ENCODE data around the gene EML3. TPM values are rescaled to one million over a fixed set of nuclear protein-coding genes. Genes with fewer than 3 reads are reported as not detected.

EML3 gene
- total RNA-seq, 1 experiment from 2014 or later, result 43.7 TPM

DNA sequence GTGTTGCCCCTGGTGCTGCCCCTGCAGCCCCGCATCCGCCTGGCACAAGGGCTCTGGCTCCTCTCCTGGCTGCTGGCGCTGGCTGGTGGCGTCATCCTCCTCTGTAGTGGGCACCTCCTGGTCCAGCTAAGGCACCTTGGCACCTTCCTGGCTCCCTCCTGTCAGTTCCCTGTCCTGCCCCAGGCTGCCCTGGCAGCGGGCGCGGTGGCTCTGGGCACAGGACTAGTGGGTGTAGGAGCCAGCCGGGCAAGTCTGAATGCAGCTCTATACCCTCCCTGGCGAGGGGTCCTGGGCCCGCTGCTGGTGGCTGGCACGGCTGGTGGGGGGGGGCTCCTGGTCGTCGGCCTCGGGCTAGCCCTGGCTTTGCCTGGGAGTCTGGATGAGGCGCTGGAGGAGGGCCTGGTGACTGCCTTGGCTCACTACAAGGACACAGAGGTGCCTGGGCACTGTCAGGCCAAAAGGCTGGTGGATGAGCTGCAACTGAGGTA lies 760 bp upstream of the EML3 start:
- H3K9me3 Mint-ChIP-seq (ENCODE audit: unreplicated experiment), result no peaks in the 10 kb centered on the region
- H3K4me1 Mint-ChIP-seq (ENCODE audit: insufficient read depth, unreplicated experiment), result peaks cover 10% of the 10 kb centered on the region
- no peak for DNase-seq (ENCODE audit: unreplicated experiment)
- peak overlapping the region; percentile 39 for H3K4me3 Mint-ChIP-seq (ENCODE audit: unreplicated experiment)
- ChIA-PET CTCF (interaction anchor here (0.6 to 4.2 kb wide), 8 partner anchors 9 to 220 kb away, joined by 3 to 39 read pairs (median 3); partner anchors contain the start of gene TUT1), POLR2A (interaction anchor here (0.6 to 8.4 kb wide), 12 partner anchors 8 to 1073 kb away, joined by 3 to 98 read pairs (median 4); partner anchors contain the start of genes B3GAT3, C11orf98, CSKMT and MTA2)
- TF ChIP-seq, protein P1, sequence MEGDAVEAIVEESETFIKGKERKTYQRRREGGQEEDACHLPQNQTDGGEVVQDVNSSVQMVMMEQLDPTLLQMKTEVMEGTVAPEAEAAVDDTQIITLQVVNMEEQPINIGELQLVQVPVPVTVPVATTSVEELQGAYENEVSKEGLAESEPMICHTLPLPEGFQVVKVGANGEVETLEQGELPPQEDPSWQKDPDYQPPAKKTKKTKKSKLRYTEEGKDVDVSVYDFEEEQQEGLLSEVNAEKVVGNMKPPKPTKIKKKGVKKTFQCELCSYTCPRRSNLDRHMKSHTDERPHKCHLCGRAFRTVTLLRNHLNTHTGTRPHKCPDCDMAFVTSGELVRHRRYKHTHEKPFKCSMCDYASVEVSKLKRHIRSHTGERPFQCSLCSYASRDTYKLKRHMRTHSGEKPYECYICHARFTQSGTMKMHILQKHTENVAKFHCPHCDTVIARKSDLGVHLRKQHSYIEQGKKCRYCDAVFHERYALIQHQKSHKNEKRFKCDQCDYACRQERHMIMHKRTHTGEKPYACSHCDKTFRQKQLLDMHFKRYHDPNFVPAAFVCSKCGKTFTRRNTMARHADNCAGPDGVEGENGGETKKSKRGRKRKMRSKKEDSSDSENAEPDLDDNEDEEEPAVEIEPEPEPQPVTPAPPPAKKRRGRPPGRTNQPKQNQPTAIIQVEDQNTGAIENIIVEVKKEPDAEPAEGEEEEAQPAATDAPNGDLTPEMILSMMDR (IDR thresholded peaks at IDR 0.05; ENCODE audit: unreplicated experiment), result no peak
- intact Hi-C loops (cut with micrococcal nuclease), result loop anchor here (2.0 to 5.0 kb wide), 4 partner anchors 21 to 81 kb away; partner anchors contain the start of genes EEF1G and GANAB
- H3K27ac Mint-ChIP-seq (ENCODE audit: low read depth, unreplicated experiment), result no peak overlapping the region
- H3K27me3 Mint-ChIP-seq (ENCODE audit: insufficient read depth, unreplicated experiment), result no peaks in the 10 kb centered on the region
- H3K36me3 Mint-ChIP-seq (ENCODE audit: insufficient read depth, unreplicated experiment), result peaks cover 31% of the 10 kb centered on the region
- BruUV-seq (replicated peaks), result no TSS peak

DNA sequence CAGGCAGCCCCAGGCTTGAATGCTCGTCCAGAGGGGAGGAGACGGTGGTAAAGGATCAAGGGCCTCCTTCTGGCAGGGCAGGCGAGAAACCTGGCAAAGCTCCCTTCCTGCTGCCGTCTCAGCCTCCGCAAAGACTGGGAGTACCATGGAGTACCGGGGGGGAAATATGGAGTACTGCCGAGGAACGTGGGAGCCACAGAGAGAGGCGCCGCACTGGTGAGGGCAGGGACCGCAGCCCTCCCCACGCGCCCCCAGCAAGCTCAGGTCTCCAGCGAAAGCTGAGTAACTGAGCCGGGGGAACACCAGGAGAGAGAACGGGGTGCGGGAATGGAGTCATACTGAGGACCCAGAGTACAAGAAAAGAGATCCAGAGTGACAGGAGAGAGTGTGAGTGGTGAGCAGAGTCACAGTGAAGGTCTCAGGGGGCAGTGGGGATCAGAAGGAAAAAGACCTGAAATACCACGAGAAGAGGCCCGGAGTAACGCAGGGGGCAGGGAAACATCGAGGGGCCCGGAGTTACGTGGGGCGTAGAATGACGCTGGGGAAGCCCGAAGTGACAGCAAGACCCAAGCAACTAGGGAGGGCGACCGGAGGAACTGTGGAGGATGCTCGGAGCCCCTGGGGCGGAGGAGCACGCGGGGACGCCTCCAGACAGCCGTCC lies 740 bp downstream of the EML3 start:
- peak overlapping the region; percentile 90 for H3K4me3 Mint-ChIP-seq (ENCODE audit: unreplicated experiment)
- H3K4me1 Mint-ChIP-seq (ENCODE audit: insufficient read depth, unreplicated experiment), result peaks cover 17% of the 10 kb centered on the region
- no peaks in the 10 kb centered on the region for H3K27me3 Mint-ChIP-seq (ENCODE audit: insufficient read depth, unreplicated experiment)
- TF ChIP-seq, protein P1 (IDR thresholded peaks at IDR 0.05; ENCODE audit: unreplicated experiment), result no peak
- DNase-seq (ENCODE audit: unreplicated experiment), result peak; percentile 56
- peak overlapping the region; percentile 80 for H3K27ac Mint-ChIP-seq (ENCODE audit: low read depth, unreplicated experiment)
- ChIA-PET CTCF (interaction anchor here (0.6 to 4.2 kb wide), 18 partner anchors 8 to 217 kb away, joined by 3 to 39 read pairs (median 4); partner anchors contain the start of genes B3GAT3, MTA2 and TUT1), POLR2A (interaction anchor here (0.6 to 8.4 kb wide), 19 partner anchors 10 to 229 kb away, joined by 3 to 98 read pairs (median 4); partner anchors contain the start of genes B3GAT3, C11orf98, CSKMT and EEF1G)
- no peaks in the 10 kb centered on the region for H3K9me3 Mint-ChIP-seq (ENCODE audit: unreplicated experiment)
- peaks cover 37% of the 10 kb centered on the region for H3K36me3 Mint-ChIP-seq (ENCODE audit: insufficient read depth, unreplicated experiment)
- BruUV-seq (replicated peaks), result no TSS peak
- intact Hi-C loops (cut with micrococcal nuclease), result loop anchor here (2.0 to 5.0 kb wide), 4 partner anchors 19 to 83 kb away; partner anchors contain the start of genes EEF1G and GANAB

DNA sequence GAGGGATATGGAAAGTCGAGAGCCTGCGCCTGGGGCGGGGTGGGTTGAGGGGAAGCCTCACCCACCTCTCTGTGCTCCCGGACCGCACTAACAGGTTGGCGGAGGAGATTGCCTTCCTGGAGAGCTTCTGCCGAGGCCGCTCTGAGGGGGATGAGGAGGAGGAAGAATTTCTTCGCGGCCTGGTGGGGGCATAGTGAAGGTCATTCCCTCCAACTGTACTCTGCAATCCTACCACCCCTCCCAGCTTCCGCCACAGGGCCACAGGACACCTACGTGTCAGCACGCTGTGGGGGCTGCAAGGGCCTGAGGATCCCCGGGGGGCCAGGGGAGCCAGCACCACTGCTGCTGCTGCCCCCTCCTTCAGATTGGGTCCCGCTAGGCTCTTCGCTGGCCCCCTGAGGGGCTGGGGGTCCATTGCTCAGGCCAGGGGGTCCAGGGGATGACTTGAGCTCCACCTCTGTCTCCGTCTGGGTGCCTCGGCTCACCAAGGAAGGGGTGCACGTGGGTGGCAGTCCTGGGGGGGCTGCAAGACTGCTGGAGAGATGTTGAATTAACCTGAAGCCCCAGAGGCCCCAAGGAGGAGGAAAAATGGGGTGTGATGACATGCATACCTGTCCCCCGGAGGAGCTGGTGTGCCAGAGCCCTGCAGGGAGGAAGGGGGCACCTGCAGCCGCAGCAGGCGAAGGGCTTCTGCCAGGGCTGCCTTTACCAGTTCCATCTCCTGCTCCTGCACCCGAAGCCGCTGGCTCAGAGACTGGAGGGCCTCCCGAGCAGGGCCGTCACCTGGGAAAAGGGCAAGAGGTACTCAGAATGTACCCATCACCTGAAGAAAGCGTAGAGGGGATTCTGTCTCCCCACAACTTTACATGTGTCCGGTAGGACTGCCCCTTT lies 1.5 kb downstream of the EML3 start:
- ChIA-PET POLR2A (interaction anchor here (0.6 to 8.4 kb wide), 19 partner anchors 10 to 230 kb away, joined by 3 to 98 read pairs (median 4); partner anchors contain the start of genes B3GAT3, C11orf98, CSKMT and EEF1G), CTCF (interaction anchor here (0.6 to 4.2 kb wide), 18 partner anchors 7 to 293 kb away, joined by 3 to 39 read pairs (median 3); partner anchors contain the start of genes B3GAT3, MTA2 and TUT1)
- Mint-ChIP-seq H3K27me3 (ENCODE audit: insufficient read depth, unreplicated experiment) (no peaks in the 10 kb centered on the region), H3K9me3 (ENCODE audit: unreplicated experiment) (no peaks in the 10 kb centered on the region), H3K4me3 (ENCODE audit: unreplicated experiment) (peak overlapping the region; percentile 90), H3K4me1 (ENCODE audit: insufficient read depth, unreplicated experiment) (peaks cover 17% of the 10 kb centered on the region), H3K27ac (ENCODE audit: low read depth, unreplicated experiment) (peak overlapping the region; percentile 80), H3K36me3 (ENCODE audit: insufficient read depth, unreplicated experiment) (peaks cover 36% of the 10 kb centered on the region)
- BruUV-seq (replicated peaks), result TSS peak; percentile 4
- intact Hi-C loops (cut with micrococcal nuclease), result loop anchor here (5.0 kb wide), 2 partner anchors 36 to 39 kb away; partner anchors contain the start of genes EEF1G and GANAB
- DNase-seq (ENCODE audit: unreplicated experiment), result no peak
- TF ChIP-seq, protein P1 (IDR thresholded peaks at IDR 0.05; ENCODE audit: unreplicated experiment), result no peak
